IMR-90 (cell line): ENCODE measurements around the gene TP53TG5. TPM values are rescaled to one million over a fixed set of nuclear protein-coding genes. Genes with fewer than 3 reads are reported as not detected.

Experiments used
- ATAC-seq: fragments of 200-7000 bp; cut with Tn5 transposase; 2 replicates; pipeline ENCODE4 v1.9.1; 2020; ENCODE audit warnings: low read depth, mild to moderate bottlenecking, moderate library complexity
- BruUV-seq: library from RNA; stranded (reverse); fragments of 400-500 nt; replicated peaks from 2 replicates; lab custom pipeline; 2021; lab: Mats Ljungman, UMichigan
- CTCF ChIA-PET: fragments of 300-600 bp; formaldehyde crosslinking; extraction: SDS; loops from one replicate; lab custom pipeline; 2021; ENCODE audit warnings: antibody characterized with exemption; lab: Yijun Ruan, JAX
- POLR2A ChIA-PET: fragments of 300-600 bp; sonication (Branson Sonifier 250); formaldehyde crosslinking; loops from one replicate; lab custom pipeline; 2022; ENCODE audit warnings: antibody characterized with exemption; ENCODE audit not compliant: unreplicated experiment; lab: Charles Lee
- DNase-seq: peaks from one replicate; pipeline ENCODE4 v3.0.0; 2013
- H2AFZ ChIP-seq: replicated peaks from 2 replicates; pipeline ENCODE3; 2013; ENCODE audit warnings: low read length, mild to moderate bottlenecking; ENCODE audit not compliant: poor library complexity
- H2AK5ac ChIP-seq: 2 replicates; pipeline ENCODE4 v1.6.1; 2013; ENCODE audit warnings: low read depth, low read length, inconsistent platforms
- H2AK9ac ChIP-seq: replicated peaks from 2 replicates; pipeline ENCODE3; 2013; ENCODE audit warnings: mild to moderate bottlenecking, low read depth, low read length, moderate library complexity; ENCODE audit not compliant: poor library complexity
- H2BK120ac ChIP-seq: 2 replicates; pipeline ENCODE4 v1.6.1; 2013; ENCODE audit warnings: low read depth, low read length, inconsistent platforms
- H2BK15ac ChIP-seq: 3 replicates; pipeline ENCODE4 v1.6.1; 2013; ENCODE audit warnings: low read depth, low read length, inconsistent platforms
- H2BK20ac ChIP-seq: 2 replicates; pipeline ENCODE4 v1.6.1; 2013; ENCODE audit warnings: low read depth, mild to moderate bottlenecking, inconsistent platforms, low read length, moderate library complexity
- H2BK5ac ChIP-seq: 2 replicates; pipeline ENCODE4 v1.6.1; 2013; ENCODE audit warnings: mild to moderate bottlenecking, low read depth, low read length, inconsistent platforms; ENCODE audit not compliant: poor library complexity, severe bottlenecking
- H3K14ac ChIP-seq: replicated peaks from 2 replicates; pipeline ENCODE4 v1.6.1; 2013; ENCODE audit warnings: low read depth, low read length, inconsistent platforms
- H3K18ac ChIP-seq: 2 replicates; pipeline ENCODE4 v1.6.1; 2013; ENCODE audit warnings: low read depth, low read length, control low read depth
- H3K23ac ChIP-seq: 2 replicates; pipeline ENCODE4 v1.6.1; 2013; ENCODE audit warnings: low read depth, low read length, inconsistent platforms
- H3K27ac ChIP-seq: 2 replicates; pipeline ENCODE4 v1.5.1; 2013; ENCODE audit warnings: mild to moderate bottlenecking, control low read depth, low read length; ENCODE audit not compliant: insufficient read depth
- H3K27me3 ChIP-seq: 2 replicates; pipeline ENCODE4 v1.6.1; 2013; ENCODE audit warnings: low read length; ENCODE audit not compliant: control insufficient read depth, insufficient read depth
- H3K36me3 ChIP-seq: 2 replicates; pipeline ENCODE4 v1.6.1; 2013; ENCODE audit warnings: low read length, mixed read lengths; ENCODE audit not compliant: control insufficient read depth, insufficient read depth
- H3K4ac ChIP-seq: 2 replicates; pipeline ENCODE4 v1.6.1; 2013; ENCODE audit warnings: low read depth, low read length, inconsistent platforms
- H3K4me1 ChIP-seq: 2 replicates; pipeline ENCODE4 v1.6.1; 2013; ENCODE audit warnings: low read length, mixed read lengths; ENCODE audit not compliant: control insufficient read depth, insufficient read depth
- H3K4me2 ChIP-seq: 2 replicates; pipeline ENCODE4 v1.6.1; 2013; ENCODE audit warnings: low read depth, mild to moderate bottlenecking, control low read depth, low read length, moderate library complexity
- H3K4me3 ChIP-seq: 2 replicates; pipeline ENCODE4 v1.5.1; 2013; ENCODE audit warnings: low read depth, mild to moderate bottlenecking, control low read depth, low read length, moderate library complexity; ENCODE audit not compliant: insufficient read depth
- H3K56ac ChIP-seq: 2 replicates; pipeline ENCODE4 v1.6.1; 2013; ENCODE audit warnings: low read length, inconsistent platforms; ENCODE audit not compliant: insufficient read depth; ENCODE audit errors: extremely low read depth
- H3K79me1 ChIP-seq, 2 experiments: 2 replicates each; pipeline ENCODE4 v1.6.1; 2013; ENCODE audit warnings: low read length in 2 of 2, inconsistent platforms in 1 of 2, low read depth in 1 of 2
- H3K9ac ChIP-seq: 2 replicates; pipeline ENCODE4 v1.6.1; 2013; ENCODE audit warnings: low read depth, low read length, control low read depth
- H3K9me1 ChIP-seq: 2 replicates; pipeline ENCODE4 v1.6.1; 2013; ENCODE audit warnings: low read length, inconsistent platforms; ENCODE audit not compliant: insufficient read depth
- H3K9me3 ChIP-seq: 2 replicates; pipeline ENCODE4 v1.6.1; 2013; ENCODE audit warnings: low read length; ENCODE audit not compliant: control insufficient read depth, insufficient read depth
- H4K20me1 ChIP-seq: 2 replicates; pipeline ENCODE4 v1.6.1; 2013; ENCODE audit warnings: low read length, inconsistent platforms; ENCODE audit not compliant: insufficient read depth
- H4K5ac ChIP-seq: 2 replicates; pipeline ENCODE4 v1.6.1; 2013; ENCODE audit warnings: mild to moderate bottlenecking, low read depth, low read length, control low read depth
- H4K8ac ChIP-seq, 2 experiments: 2 replicates each; pipeline ENCODE4 v1.6.1; 2013; ENCODE audit warnings: low read depth in 2 of 2, low read length in 2 of 2, control low read depth in 1 of 2, inconsistent platforms in 1 of 2
- H4K91ac ChIP-seq: 2 replicates; pipeline ENCODE4 v1.6.1; 2013; ENCODE audit warnings: low read depth, low read length, inconsistent platforms; ENCODE audit not compliant: insufficient read depth
- RCOR1 ChIP-seq: IDR thresholded peaks from 2 replicates; pipeline ENCODE4 v1.6.1; 2012; ENCODE audit warnings: mild to moderate bottlenecking, low read length, improper control_type of control experiment; ENCODE audit not compliant: insufficient replicate concordance
- WGBS, 2 experiments: methylation state at CpG; one replicate each; pipeline versions ENCODE4 v1.1.5 to v1.1.7; 2013; ENCODE audit warnings: missing lambda C conversion rate in 2 of 2; ENCODE audit not compliant: insufficient read length in 1 of 2; ENCODE audit errors: extremely low coverage in 2 of 2; 5-methylcytosine and 5-hydroxymethylcytosine counted together
- dilution Hi-C: fragments of 300-500 bp; cut with HindIII; formaldehyde crosslinking; loops from one replicate; pipeline ENCODE4 v1.14.3; 2018; ENCODE audit warnings: low sequenced_read_pairs; ENCODE audit not compliant: unreplicated experiment
- in situ Hi-C: fragments of 300-500 bp; cut with MboI; formaldehyde crosslinking; loops from 3 replicates; pipeline ENCODE4 v1.14.3; 2019; ENCODE audit warnings: low sequenced_read_pairs, inconsistent platforms, mixed read lengths
- intact Hi-C: fragments of 100-400 bp; cut with micrococcal nuclease; formaldehyde crosslinking; loops from 2 replicates; pipeline ENCODE4 v1.10.0; 2022
- polyA plus RNA-seq, 3 experiments: library from polyadenylated mRNA; depleted of rRNA; stranded (reverse); fragments of >200 nt; gene quantifications; 2 replicates each; pipeline ENCODE4 v1.2.3, GENCODE V29; 2012; ENCODE audit warnings: low replicate concordance in 1 of 3
- total RNA-seq: library from RNA; depleted of rRNA; stranded (reverse); fragments of >200 nt; gene quantifications from 2 replicates; pipeline ENCODE4 v1.2.3, GENCODE V29; 2012

Gene TP53TG5
- total and polyA plus RNA-seq, 2 of the 4 experiments (the other 2 are of a cell fraction) = not detected

- H2AK5ac ChIP-seq = peak overlapping the region; percentile 36
- H3K4me2 ChIP-seq = no peak overlapping the region
- H2BK120ac ChIP-seq = peak overlapping the region; percentile 36; the same call in 1 of the 2 replicates
- H3K23ac ChIP-seq = 0 out of 2 replicates have a peak overlapping the region, but pooled peaks have one; percentile 64
- POLR2A ChIA-PET = no interaction called here
- no peaks in the 10 kb centered on the region for H3K9me3 ChIP-seq
- H3K4me3 ChIP-seq = no peak overlapping the region
- H4K8ac ChIP-seq = peak overlapping the region in 1 of 2 experiments; percentile 58; a peak in 1 of 4 replicates
- DNase-seq (no peak), ATAC-seq (no peak)
- intact Hi-C loops = no loop called here
- H4K20me1 ChIP-seq = peaks cover 5% of the 10 kb centered on the region; the same call in 1 of the 2 replicates
- no peaks in the 10 kb centered on the region for H3K27me3 ChIP-seq
- peak overlapping the region; percentile 81 for H2BK5ac ChIP-seq
- CTCF ChIA-PET = interaction anchor here (1.7 kb wide), 1 partner anchor 9 kb away, joined by 4 read pairs; the partner anchor contains the start of gene SYS1
- no TSS peak for BruUV-seq
- H3K9me1 ChIP-seq = peaks cover 9% of the 10 kb centered on the region
- 0 out of 2 replicates have a peak overlapping the region, but pooled peaks have one; percentile 10 for H3K27ac ChIP-seq
- 67% methylated on average over 1 of the region's 1 CpG; no CpG with 5 or more reads in 1 of the 2 experiments for WGBS, 2 experiments
- 0 out of 2 replicates have a peak overlapping the region, but pooled peaks have one; percentile 55 for H3K14ac ChIP-seq
- H3K9ac ChIP-seq = no peak overlapping the region
- dilution Hi-C loops = no loop called here
- H2AK9ac ChIP-seq = no peak overlapping the region
- in situ Hi-C loops = no loop called here
- TF ChIP-seq RCOR1 = no peak
- H4K91ac ChIP-seq = peak overlapping the region; percentile 33
- H3K4me1 ChIP-seq = peaks cover 26% of the 10 kb centered on the region
- no peak overlapping the region for H3K56ac ChIP-seq
- peak overlapping the region; percentile 50 for H3K4ac ChIP-seq
- peak overlapping the region; percentile 47 for H2AFZ ChIP-seq
- H3K36me3 ChIP-seq = no peaks in the 10 kb centered on the region
- peak overlapping the region; percentile 33; the same call in 1 of the 2 replicates for H3K18ac ChIP-seq
- H2BK15ac ChIP-seq = peak overlapping the region; percentile 7; the same call in 1 of the 3 replicates
- H2BK20ac ChIP-seq = peak overlapping the region; percentile 60; the same call in 1 of the 2 replicates
- peak overlapping the region; percentile 54; the same call in 1 of the 2 replicates for H4K5ac ChIP-seq
- peaks cover 0 to 16% of the 10 kb centered on the region in 2 experiments; a peak in 2 of 4 replicates for H3K79me1 ChIP-seq
These were observed 24.4 kb downstream of the TP53TG5 start for GRCh38 chr20:45353746-45354145.
